Rectal smooth muscle tissue (tissue), 1 donor: ENCODE results near the gene PAK6.

Experiments used
- H3K27ac ChIP-seq: one replicate; pipeline ENCODE4 v1.7.0; 2013; ENCODE audit warnings: low read depth, low read length, inconsistent platforms
- H3K27me3 ChIP-seq: one replicate; pipeline ENCODE4 v1.7.0; 2013; ENCODE audit warnings: low read length; ENCODE audit not compliant: control insufficient read depth, insufficient read depth
- H3K36me3 ChIP-seq: one replicate; pipeline ENCODE4 v1.7.0; 2013; ENCODE audit warnings: low read length; ENCODE audit not compliant: control insufficient read depth, insufficient read depth
- H3K4me1 ChIP-seq: one replicate; pipeline ENCODE4 v1.7.0; 2013; ENCODE audit warnings: low read length; ENCODE audit not compliant: control insufficient read depth, insufficient read depth
- H3K4me3 ChIP-seq: one replicate; pipeline ENCODE4 v1.7.0; 2013; ENCODE audit warnings: low read length
- H3K9ac ChIP-seq: one replicate; pipeline ENCODE4 v1.7.0; 2013; ENCODE audit warnings: low read length

PAK6 gene

GRCh38 chr15:40252438-40253166 lies 13.7 kb downstream of the PAK6 start:
- peak overlapping the region; percentile 27 for H3K9ac ChIP-seq
- no peak overlapping the region for H3K27ac ChIP-seq
- no peaks in the 10 kb centered on the region for H3K36me3 ChIP-seq
- peak overlapping the region; percentile 69 for H3K4me3 ChIP-seq
- peaks cover 5% of the 10 kb centered on the region for H3K4me1 ChIP-seq
- H3K27me3 ChIP-seq, result peaks cover 9% of the 10 kb centered on the region

DNA sequence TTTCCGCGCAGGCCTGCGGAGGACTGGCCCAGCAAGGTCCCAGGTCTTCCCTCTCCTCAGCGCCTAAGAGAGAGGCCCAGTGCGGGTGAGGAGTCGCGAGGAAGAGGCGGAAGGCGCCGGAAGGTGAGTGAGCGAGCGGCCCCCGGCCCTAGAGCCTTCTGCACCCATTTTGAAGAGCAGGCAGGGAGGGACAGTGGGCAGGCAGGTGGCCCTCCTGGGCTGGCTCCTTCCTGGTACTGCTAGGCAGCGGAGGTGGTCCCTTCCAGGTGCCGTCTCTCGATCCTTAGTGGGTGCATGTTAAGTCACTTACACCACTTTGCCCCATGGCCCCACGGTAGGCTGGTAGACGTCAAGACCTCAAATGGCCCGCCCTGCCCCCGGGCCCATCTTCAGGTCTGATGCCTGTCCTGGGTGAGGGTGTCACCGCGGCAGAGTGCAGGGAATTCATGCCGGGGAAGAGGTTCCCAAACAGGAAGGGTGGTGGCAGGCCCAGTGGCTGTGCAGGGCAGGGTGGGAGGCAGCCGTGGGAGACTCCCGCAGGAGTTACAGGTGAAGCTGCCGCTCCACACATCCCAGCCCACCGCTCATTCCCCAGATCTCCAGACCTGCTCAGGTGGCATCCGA lies 14.4 kb downstream of the PAK6 start:
- Histone ChIP-seq H3K27ac (no peak overlapping the region), H3K27me3 (peaks cover 9% of the 10 kb centered on the region), H3K4me3 (peak overlapping the region; percentile 69), H3K9ac (peak overlapping the region; percentile 27), H3K4me1 (peaks cover 5% of the 10 kb centered on the region), H3K36me3 (no peaks in the 10 kb centered on the region)

- peaks cover 9% of the 10 kb centered on the region for H3K27me3 ChIP-seq
- no peak overlapping the region for H3K27ac ChIP-seq
- peaks cover 5% of the 10 kb centered on the region for H3K4me1 ChIP-seq
- no peak overlapping the region for H3K9ac ChIP-seq
- H3K4me3 ChIP-seq, result no peak overlapping the region
- no peaks in the 10 kb centered on the region for H3K36me3 ChIP-seq
Observed at GRCh38 chr15:40254452-40254851, 15.6 kb downstream of the PAK6 start.

DNA sequence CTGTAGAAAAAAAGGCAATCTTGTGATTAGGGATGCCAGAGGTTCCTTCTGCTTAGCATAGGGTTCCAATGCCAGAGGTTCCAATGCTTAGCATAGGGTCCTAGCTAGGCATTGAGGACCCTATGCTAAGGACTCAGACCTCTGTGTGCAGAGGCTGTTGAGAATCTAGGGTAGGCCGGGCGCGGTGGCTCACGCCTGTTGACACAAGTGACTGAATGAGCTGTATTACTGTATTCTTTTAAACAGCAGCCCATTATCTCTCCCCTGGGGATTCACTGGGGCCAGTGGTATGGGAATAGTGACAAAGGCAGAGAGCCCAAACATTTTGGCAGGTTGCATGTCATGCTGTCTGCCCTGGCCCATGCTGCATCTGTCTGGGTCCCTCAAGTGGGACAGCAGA lies 16.2 kb downstream of the PAK6 start:
- H3K4me1 ChIP-seq, result peaks cover 5% of the 10 kb centered on the region
- no peaks in the 10 kb centered on the region for H3K36me3 ChIP-seq
- no peak overlapping the region for H3K4me3 ChIP-seq
- no peak overlapping the region for H3K27ac ChIP-seq
- peaks cover 9% of the 10 kb centered on the region for H3K27me3 ChIP-seq
- no peak overlapping the region for H3K9ac ChIP-seq

GRCh38 chr15:40256638-40257235 lies 17.9 kb downstream of the PAK6 start:
- Histone ChIP-seq H3K4me3 (no peak overlapping the region), H3K27ac (no peak overlapping the region), H3K27me3 (peaks cover 9% of the 10 kb centered on the region), H3K9ac (no peak overlapping the region), H3K36me3 (no peaks in the 10 kb centered on the region), H3K4me1 (peaks cover 5% of the 10 kb centered on the region)

- no peak overlapping the region for H3K4me3 ChIP-seq
- H3K27ac ChIP-seq, result no peak overlapping the region
- peaks cover 9% of the 10 kb centered on the region for H3K27me3 ChIP-seq
- peaks cover 5% of the 10 kb centered on the region for H3K4me1 ChIP-seq
- H3K9ac ChIP-seq, result no peak overlapping the region
- no peaks in the 10 kb centered on the region for H3K36me3 ChIP-seq
Observed at GRCh38 chr15:40257656-40258450, 19.0 kb downstream of the PAK6 start.

- Histone ChIP-seq H3K4me3 (no peak overlapping the region), H3K4me1 (no peaks in the 10 kb centered on the region), H3K27ac (no peak overlapping the region), H3K36me3 (no peaks in the 10 kb centered on the region), H3K27me3 (peaks cover 4% of the 10 kb centered on the region), H3K9ac (no peak overlapping the region)
Observed at GRCh38 chr15:40258544-40258943, 19.7 kb downstream of the PAK6 start.

GRCh38 chr15:40259021-40259420 lies 20.2 kb downstream of the PAK6 start:
- Histone ChIP-seq H3K4me3 (no peak overlapping the region), H3K27ac (no peak overlapping the region), H3K4me1 (no peaks in the 10 kb centered on the region), H3K36me3 (no peaks in the 10 kb centered on the region), H3K9ac (no peak overlapping the region), H3K27me3 (no peaks in the 10 kb centered on the region)

GRCh38 chr15:40263024-40263754 lies 24.3 kb downstream of the PAK6 start:
- no peaks in the 10 kb centered on the region for H3K27me3 ChIP-seq
- no peak overlapping the region for H3K27ac ChIP-seq
- H3K9ac ChIP-seq, result no peak overlapping the region
- H3K4me3 ChIP-seq, result no peak overlapping the region
- H3K36me3 ChIP-seq, result no peaks in the 10 kb centered on the region
- H3K4me1 ChIP-seq, result no peaks in the 10 kb centered on the region

DNA sequence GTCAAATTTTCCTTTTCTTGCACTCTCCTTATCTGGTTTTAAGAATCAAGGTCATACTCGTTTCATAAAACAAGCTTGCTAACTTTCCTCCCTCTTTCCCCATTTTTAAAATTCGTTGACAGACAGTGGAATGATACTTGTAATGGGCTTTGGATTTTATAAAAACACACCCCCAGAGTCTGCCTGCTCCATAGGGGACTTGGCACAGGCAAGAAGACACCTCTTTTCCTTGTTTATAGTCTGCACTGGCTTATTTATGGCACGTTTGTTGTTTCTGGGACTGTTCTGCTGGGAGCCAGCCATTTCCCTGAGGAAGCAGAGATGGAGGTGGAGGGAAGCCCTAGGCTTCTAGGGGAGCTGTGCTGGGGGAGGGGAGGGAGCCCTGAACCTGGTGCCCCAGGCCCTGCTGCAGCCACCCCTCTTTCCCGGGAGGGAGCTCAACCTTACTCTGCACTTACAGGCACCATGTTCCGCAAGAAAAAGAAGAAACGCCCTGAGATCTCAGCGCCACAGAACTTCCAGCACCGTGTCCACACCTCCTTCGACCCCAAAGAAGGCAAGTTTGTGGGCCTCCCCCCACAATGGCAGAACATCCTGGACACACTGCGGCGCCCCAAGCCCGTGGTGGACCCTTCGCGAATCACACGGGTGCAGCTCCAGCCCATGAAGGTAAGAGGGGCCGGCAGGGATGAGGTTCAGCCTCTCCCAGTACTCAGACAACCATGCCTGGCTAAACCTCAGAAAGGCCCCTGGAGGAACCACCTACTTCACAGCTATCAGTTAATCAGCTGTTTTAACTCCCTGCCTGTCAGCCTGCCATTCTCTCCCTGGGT lies 25.7 kb downstream of the PAK6 start:
- Histone ChIP-seq H3K27ac (no peak overlapping the region), H3K36me3 (no peaks in the 10 kb centered on the region), H3K9ac (no peak overlapping the region), H3K27me3 (no peaks in the 10 kb centered on the region), H3K4me1 (no peaks in the 10 kb centered on the region), H3K4me3 (no peak overlapping the region)

DNA sequence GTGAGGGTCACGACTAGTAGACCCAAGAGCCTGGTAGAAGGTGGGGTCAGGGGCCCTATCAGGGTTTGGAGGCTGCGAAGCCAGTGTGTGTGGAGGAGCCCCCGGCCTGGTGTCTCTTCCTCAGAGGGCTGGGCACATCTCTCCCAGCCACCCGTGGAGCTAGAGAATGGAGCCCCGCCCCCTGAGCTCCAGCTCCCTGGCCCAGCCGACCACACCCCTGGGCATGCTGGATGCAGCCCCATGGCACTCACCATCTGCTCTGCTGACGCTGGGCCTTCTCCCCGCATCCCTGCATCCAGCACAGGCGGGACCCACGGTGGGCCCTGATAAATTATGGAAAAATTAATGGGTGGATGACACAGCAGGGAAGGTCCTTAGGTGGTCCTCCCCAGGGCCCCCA lies 26.5 kb downstream of the PAK6 start:
- no peaks in the 10 kb centered on the region for H3K27me3 ChIP-seq
- H3K4me3 ChIP-seq, result no peak overlapping the region
- no peak overlapping the region for H3K9ac ChIP-seq
- no peaks in the 10 kb centered on the region for H3K36me3 ChIP-seq
- H3K4me1 ChIP-seq, result no peaks in the 10 kb centered on the region
- no peak overlapping the region for H3K27ac ChIP-seq
